HG02885 (cell line): ENCODE measurements around the gene SSC5D.
"Not testable (repeated sequence)": the region's sequence is repeated elsewhere in the genome, so short reads cannot be mapped to it uniquely, and the experiment has no call there.

ENCODE experiments used
- ATAC-seq: cut with Tn5 transposase; IDR thresholded peaks from one replicate; pipeline ENCODE4 v1.9.1; 2021; ENCODE audit warnings: mild to moderate bottlenecking; ENCODE audit not compliant: unreplicated experiment, poor library complexity

SSC5D gene

DNA sequence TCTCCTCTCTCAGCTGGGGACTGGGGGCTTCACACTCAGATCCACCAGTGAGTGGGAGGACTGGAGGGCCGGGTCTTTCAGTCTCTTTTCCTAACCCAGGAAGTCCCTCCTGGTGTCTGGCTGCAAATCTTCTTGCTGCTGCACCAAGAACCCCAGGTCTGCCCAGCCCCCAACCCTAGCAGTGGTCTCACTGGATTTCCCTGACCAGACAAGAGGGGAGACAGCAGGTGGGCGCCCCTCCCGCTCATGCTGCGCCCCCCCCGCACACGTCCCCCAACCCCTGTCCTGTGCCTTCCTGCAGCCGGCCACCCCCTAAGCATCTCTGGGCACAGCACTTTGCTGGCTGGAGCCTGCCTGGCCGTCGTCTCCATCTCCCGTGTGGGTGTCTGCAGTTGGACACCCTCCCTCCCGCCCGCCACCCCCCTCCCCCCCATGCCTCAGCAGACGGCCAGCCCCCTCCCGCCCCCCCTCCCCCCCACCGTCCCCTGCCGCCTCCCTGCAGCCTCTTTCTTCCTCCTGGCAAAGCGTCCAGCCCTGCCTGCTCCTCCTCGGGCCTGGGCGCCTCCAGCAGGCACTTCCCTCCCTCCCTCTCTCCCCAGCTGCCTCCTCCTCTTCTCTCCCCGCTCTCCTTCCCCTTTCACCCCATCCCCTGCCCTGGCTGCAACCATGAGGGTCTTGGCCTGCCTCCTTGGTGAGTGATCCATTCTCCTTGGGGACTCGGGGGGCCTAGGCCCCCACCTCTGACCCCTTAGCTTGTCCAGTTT lies at the start of gene SSC5D:
Gene SSC5D, plus strand, starts transcription at position 513 of the 764 bp plus-strand sequence. Its CDS starts 154 bp downstream, at position 667.
- ATAC-seq = no peak

GRCh38 chr19:55439052-55439451 lies 49.2 kb upstream of the SSC5D start:
- no peak for ATAC-seq

GRCh38 chr19:55440411-55441105 lies 47.7 kb upstream of the SSC5D start:
- no peak for ATAC-seq

DNA sequence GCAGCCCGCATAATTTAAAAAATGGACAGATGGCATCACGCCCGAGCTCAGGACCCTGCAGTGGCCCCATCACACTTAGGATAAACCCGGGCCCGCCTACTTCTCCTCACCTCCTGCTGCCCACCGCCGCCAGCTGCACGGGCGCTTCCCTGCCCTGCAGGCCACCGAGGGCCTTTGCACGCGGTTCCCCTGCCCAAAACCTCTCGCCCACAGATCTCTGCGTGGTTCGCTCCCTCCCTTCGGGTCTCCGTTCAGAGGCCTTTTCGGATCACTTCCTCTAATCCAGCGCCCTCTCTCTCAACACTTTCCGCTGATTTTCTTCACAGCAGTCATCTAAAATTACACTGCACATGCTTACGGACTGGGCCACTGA lies 46.9 kb upstream of the SSC5D start:
- no peak for ATAC-seq

- no peak for ATAC-seq
Measured at GRCh38 chr19:55441692-55442321, 46.4 kb upstream of the SSC5D start.

- no peak for ATAC-seq
Measured at GRCh38 chr19:55442372-55442961, 45.8 kb upstream of the SSC5D start.

- ATAC-seq = no peak
Measured at GRCh38 chr19:55443045-55443823, 45.0 kb upstream of the SSC5D start, which contains the start of gene SHISA7. Gene SHISA7 (minus strand): TSS chr19:55443300. CDS start chr19:55442863, 437 bp downstream.

GRCh38 chr19:55443824-55444480 lies 44.3 kb upstream of the SSC5D start:
- ATAC-seq = no peak

DNA sequence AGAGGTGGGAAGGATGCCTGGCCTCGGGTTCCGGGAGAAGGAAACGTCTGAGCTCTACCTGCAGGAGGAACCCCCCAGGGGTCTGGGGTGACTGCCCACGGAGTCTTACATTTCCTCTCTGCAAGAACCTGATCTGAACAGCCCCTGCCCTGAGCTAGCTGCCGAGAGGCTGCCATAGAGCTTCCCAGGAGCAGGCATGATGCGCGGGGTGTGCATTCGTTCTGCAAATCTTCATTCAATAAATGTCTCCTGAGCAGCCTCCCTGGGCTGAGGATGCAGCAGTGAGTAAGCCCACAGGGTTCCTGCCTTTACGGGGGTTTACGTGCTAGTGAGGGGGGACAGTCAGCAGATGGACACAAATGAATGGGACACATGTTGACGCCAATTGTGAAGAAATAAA lies 43.6 kb upstream of the SSC5D start:
- ATAC-seq = no peak

GRCh38 chr19:55446060-55446459 lies 42.2 kb upstream of the SSC5D start:
- ATAC-seq = no peak

DNA sequence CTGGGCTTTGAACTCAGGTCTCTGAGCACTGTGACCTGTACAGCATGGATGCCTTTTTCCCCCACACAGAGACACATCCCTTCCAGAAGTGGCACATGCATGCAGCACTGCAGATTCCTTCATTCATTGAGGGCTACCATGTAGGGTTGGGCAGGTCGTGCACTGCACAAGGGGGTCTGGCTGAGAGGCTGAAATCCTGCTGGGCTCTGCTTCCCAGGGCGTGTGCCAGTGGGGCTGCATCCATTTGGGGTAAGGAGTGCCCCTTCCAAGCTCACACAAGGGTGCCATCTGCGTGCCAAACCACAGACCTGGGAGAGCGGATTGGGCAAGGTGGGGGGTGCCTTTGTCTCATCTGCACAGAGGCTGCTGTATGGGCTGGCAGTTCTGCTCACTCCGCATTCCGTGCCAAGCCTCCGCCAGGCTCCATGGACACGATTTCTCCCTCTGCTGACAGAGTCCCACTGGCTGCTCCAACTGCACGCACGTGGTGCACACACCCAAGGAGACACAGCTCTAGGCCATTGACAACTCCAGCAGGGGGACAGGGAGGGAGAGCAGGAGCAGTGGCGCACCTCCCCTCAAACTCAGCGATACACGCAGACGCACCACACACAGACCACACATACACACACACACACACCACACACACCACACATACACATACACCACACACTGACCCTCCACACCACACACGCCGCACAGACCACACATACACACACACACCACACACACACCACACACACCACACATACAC lies 40.6 kb upstream of the SSC5D start:
- ATAC-seq = no peak

DNA sequence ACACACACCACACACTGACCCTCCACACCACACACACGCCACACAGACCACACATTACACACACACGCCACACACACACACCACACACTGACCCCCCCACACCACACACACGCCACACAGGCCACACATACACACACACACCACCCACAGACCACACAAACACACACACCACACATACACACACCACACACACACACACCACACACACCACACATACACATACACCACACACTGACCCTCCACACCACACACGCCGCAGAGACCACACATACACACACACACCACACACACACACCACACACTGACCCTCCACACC lies 40.1 kb upstream of the SSC5D start:
- not testable (repeated sequence) for ATAC-seq

GRCh38 chr19:55449469-55449868 lies 38.8 kb upstream of the SSC5D start:
- ATAC-seq = no peak

DNA sequence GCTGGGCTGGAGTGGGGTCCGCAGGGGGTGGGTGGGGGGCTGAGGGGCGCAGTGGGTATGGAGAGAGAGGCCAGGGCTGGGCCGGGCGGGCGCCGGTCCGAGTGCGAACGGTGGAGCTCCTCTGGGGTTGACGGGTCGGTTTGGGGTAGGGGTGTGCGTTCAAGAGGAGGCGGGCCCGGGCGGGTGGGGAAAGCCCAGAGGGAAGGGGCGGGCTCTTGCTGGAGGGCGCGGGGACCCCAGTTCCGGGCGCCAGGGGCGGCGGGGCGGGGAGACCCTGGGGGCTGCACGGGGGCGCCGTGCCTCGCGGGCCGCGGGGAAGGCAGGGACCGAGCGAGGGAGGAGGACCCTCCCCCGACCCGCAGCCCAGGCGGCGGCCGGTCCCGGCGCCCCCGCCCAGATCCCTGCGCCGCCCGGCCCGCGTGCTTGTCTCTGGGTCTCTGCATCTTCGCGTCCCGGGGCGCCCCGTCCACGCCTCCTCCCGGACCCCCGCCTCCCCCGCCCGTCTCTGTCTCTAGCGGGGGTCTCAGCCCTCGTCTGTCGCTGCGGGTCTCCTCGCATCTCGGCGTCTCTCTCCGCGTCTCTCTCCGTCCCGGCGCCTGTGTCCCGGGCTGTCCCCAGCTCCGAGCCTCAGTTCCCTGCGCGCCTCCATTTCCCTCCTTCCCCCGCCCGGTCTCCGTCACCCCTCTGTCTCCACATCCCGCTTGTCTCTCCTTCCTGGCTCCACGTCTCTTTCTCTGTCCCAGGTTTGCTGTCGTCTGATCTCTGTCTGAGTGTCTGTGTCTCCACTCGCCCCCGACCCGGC lies 36.9 kb upstream of the SSC5D start:
- ATAC-seq = no peak

DNA sequence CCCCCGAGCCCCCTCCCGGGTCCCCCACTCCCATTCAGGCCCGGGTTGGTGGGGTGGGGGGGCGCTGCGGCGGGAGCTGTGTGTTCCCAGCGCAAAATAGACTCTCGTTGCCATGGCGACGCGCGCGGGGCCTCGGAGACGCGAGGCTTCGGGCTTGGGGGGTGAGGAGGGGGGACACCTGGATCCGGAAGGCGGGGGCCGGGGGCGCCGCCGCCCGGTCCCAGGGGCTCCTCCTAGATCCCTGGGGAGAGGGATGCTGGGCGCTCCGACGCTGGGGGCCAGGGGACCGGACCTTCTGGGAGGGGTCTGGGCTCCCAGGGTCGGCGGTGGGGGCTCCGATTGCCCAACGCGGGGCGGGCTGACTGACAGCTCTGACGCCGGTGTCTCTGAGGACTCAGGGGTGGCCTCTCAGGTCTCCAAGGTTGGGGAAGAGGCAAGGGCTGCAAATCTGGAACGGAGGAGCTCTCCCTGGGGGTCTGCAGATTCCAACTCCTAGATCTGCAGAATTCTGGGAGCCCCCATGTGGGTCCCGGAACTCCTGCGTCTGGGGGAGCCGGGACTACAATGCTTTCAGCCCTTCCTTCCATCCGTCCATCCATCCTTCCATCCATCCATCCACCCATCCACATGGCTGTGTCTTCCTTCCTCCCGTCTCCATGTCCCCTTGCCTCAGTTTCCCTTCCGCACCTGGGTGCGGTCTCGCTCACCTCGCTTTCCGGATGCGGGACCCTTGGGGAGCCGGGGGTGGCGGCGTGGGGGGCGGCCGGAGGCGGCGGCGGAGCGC lies 36.1 kb upstream of the SSC5D start:
- ATAC-seq = no peak

DNA sequence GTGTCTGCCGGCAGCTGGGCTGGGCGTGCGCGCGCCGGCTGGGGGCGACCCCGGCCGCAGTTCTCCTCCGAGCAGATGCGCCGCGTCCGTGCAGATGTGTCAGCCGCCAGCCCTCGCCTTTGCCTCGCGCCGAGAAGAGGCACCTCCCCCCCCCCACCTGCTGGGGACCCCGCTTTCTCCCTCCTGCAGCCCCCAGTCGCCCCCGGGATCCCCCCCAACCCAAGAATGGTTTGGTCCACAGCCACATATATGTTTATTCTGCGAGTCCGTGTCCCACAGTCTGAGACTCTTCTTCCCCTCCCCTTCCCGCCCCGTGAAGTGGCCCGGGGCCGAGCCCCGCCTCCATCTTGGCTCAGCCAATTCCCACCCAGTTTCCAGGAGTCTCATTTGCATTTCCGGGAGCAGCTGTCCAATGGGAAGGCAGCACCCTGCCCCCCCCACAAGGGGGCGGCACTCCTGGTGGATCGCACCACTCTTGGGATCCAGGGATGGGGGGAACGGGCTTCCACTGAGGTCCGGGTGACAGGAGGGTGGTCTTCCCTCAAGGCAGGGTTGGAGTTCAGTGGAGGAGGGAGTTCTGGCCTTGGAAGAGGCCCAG lies 35.4 kb upstream of the SSC5D start:
- ATAC-seq = no peak
